ENCODE measurements around the gene CD79A. TPM values are rescaled to one million over a fixed set of nuclear protein-coding genes. Genes with fewer than 3 reads are reported as not detected.

CD79A gene
- total RNA-seq, 4 donors from 2014 or later: 1.7 to 3.1 TPM; not detected in 2

GRCh38 chr19:41868120-41868988 is 8.7 kb upstream of the CD79A start:
- TF ChIP-seq POLR2A (IDR thresholded peaks at IDR 0.05): no peak
- no peak for TF ChIP-seq CTCF (IDR thresholded peaks at IDR 0.05)
- Histone ChIP-seq H3K4me1 (peaks cover 0 to 88% (median 26%) of the 10 kb centered on the region in 3 donors), H3K4me3 (no peak overlapping the region), H3K9me3 (no peaks in the 10 kb centered on the region), H3K36me3 (peaks cover 33 to 96% (median 59%) of the 10 kb centered on the region in 3 donors), H3K27ac (peak overlapping the region in 1 of 4 donors; percentile 27), H3K27me3 (no peaks in the 10 kb centered on the region)
- WGBS, 2 donors: 50 to 63% methylated on average over 7 to 10 of the region's 10 CpGs
- intact Hi-C loops (cut with DNase I): no loop called here
- DNase-seq: no peak

GRCh38 chr19:41868989-41869300 is 8.1 kb upstream of the CD79A start:
- intact Hi-C loops (cut with DNase I): no loop called here
- no peak for DNase-seq
- Histone ChIP-seq H3K4me1 (peaks cover 0 to 84% (median 24%) of the 10 kb centered on the region in 3 donors), H3K27ac (no peak overlapping the region), H3K9me3 (no peaks in the 10 kb centered on the region), H3K27me3 (no peaks in the 10 kb centered on the region), H3K4me3 (no peak overlapping the region), H3K36me3 (peaks cover 31 to 90% (median 53%) of the 10 kb centered on the region in 3 donors)
- WGBS, 2 donors: 83 to 100% methylated on average over 2 to 4 of the region's 12 CpGs
- TF ChIP-seq CTCF (IDR thresholded peaks at IDR 0.05): no peak
- TF ChIP-seq POLR2A (IDR thresholded peaks at IDR 0.05): no peak

- WGBS, 2 donors: 66 to 85% methylated on average over 4 to 5 of the region's 13 CpGs
- H3K9me3 ChIP-seq: no peaks in the 10 kb centered on the region
- no peak for DNase-seq
- H3K4me3 ChIP-seq: no peak overlapping the region
- H3K27me3 ChIP-seq: no peaks in the 10 kb centered on the region
- TF ChIP-seq CTCF (IDR thresholded peaks at IDR 0.05): no peak
- no peak for TF ChIP-seq POLR2A (IDR thresholded peaks at IDR 0.05)
- peaks cover 0 to 79% (median 20%) of the 10 kb centered on the region in 3 donors for H3K4me1 ChIP-seq
- peaks cover 26 to 85% (median 47%) of the 10 kb centered on the region in 3 donors for H3K36me3 ChIP-seq
- H3K27ac ChIP-seq: no peak overlapping the region
- intact Hi-C loops (cut with DNase I): no loop called here
These were observed 7.6 kb upstream of the CD79A start for GRCh38 chr19:41869374-41869955.

- H3K36me3 ChIP-seq: peaks cover 21 to 75% (median 38%) of the 10 kb centered on the region in 3 donors
- H3K9me3 ChIP-seq: no peaks in the 10 kb centered on the region
- no peak for TF ChIP-seq CTCF (IDR thresholded peaks at IDR 0.05)
- TF ChIP-seq POLR2A (IDR thresholded peaks at IDR 0.05): no peak
- H3K27ac ChIP-seq: no peak overlapping the region
- peaks cover 0 to 69% (median 15%) of the 10 kb centered on the region in 3 donors for H3K4me1 ChIP-seq
- intact Hi-C loops (cut with DNase I): loop anchor here (10.0 kb wide), 1 partner anchor 84 kb away; the partner anchor contains the start of gene RABAC1
- no peak for DNase-seq
- H3K4me3 ChIP-seq: no peak overlapping the region
- H3K27me3 ChIP-seq: no peaks in the 10 kb centered on the region
- 57 to 60% methylated on average over 3 of the region's 3 CpGs for WGBS, 2 donors
These were observed 6.6 kb upstream of the CD79A start for GRCh38 chr19:41870401-41870873.

All from esophagus squamous epithelium (tissue), 5 donors.